SK-N-SH (cell line): ENCODE data around the gene IPO4.

Source experiments
- CTCF ChIP-seq: fragments of 200-600 bp; sonication (generic); IDR thresholded peaks from 2 replicates; pipeline ENCODE4 v1.6.1; 2017; ENCODE audit warnings: antibody characterized with exemption, mild to moderate bottlenecking, moderate library complexity
- ELF1 ChIP-seq: IDR thresholded peaks from 2 replicates; pipeline ENCODE4 v1.4.0; 2012
- EP300 ChIP-seq, 2 experiments: IDR thresholded peaks; 2 replicates each; pipeline versions ENCODE4 v1.4.0 to v1.6.1; 2012; ENCODE audit warnings: borderline replicate concordance in 1 of 2, low read depth in 1 of 2, low read length in 1 of 2
- EZH2phosphoT487 ChIP-seq: fragments of 200-600 bp; sonication (generic); IDR thresholded peaks from 2 replicates; pipeline ENCODE4 v1.6.1; 2017; ENCODE audit warnings: low read depth, mixed run types, mild to moderate bottlenecking, antibody characterized with exemption, moderate library complexity, borderline replicate concordance
- FOXM1 ChIP-seq: IDR thresholded peaks from 2 replicates; pipeline ENCODE4 v1.4.0; 2012; ENCODE audit warnings: low read depth, mild to moderate bottlenecking
- JUND ChIP-seq: IDR thresholded peaks from 2 replicates; pipeline ENCODE4 v1.4.0; 2012
- MXI1 ChIP-seq: IDR thresholded peaks from 2 replicates; pipeline ENCODE4 v1.6.1; 2012; ENCODE audit warnings: mild to moderate bottlenecking, low read depth, low read length, improper control_type of control experiment
- RCOR1 ChIP-seq: fragments of 150-350 bp; IDR thresholded peaks from 2 replicates; pipeline ENCODE4 v1.6.1; 2017; ENCODE audit warnings: antibody characterized with exemption, low read length
- REST ChIP-seq: IDR thresholded peaks from 2 replicates; pipeline ENCODE4 v1.6.1; 2012; ENCODE audit warnings: mild to moderate bottlenecking, low read depth, low read length, moderate library complexity
- TAF1 ChIP-seq: IDR thresholded peaks from 2 replicates; pipeline ENCODE4 v1.6.1; 2012; ENCODE audit warnings: low read depth, mild to moderate bottlenecking, low read length, moderate library complexity, borderline replicate concordance
- YY1 ChIP-seq: IDR thresholded peaks from 2 replicates; pipeline ENCODE4 v1.4.0; 2012; ENCODE audit warnings: low read depth, mild to moderate bottlenecking
- TF ChIP-seq, protein P1 (sequence below): fragments of 150-350 bp; IDR thresholded peaks from 2 replicates; pipeline ENCODE4 v1.6.1; 2017; ENCODE audit warnings: antibody characterized with exemption, low read length, low read depth, borderline replicate concordance
- TF ChIP-seq, protein P2 (sequence below): IDR thresholded peaks from 2 replicates; pipeline ENCODE4 v1.4.0; 2012; ENCODE audit warnings: low read depth, borderline replicate concordance

DNA sequence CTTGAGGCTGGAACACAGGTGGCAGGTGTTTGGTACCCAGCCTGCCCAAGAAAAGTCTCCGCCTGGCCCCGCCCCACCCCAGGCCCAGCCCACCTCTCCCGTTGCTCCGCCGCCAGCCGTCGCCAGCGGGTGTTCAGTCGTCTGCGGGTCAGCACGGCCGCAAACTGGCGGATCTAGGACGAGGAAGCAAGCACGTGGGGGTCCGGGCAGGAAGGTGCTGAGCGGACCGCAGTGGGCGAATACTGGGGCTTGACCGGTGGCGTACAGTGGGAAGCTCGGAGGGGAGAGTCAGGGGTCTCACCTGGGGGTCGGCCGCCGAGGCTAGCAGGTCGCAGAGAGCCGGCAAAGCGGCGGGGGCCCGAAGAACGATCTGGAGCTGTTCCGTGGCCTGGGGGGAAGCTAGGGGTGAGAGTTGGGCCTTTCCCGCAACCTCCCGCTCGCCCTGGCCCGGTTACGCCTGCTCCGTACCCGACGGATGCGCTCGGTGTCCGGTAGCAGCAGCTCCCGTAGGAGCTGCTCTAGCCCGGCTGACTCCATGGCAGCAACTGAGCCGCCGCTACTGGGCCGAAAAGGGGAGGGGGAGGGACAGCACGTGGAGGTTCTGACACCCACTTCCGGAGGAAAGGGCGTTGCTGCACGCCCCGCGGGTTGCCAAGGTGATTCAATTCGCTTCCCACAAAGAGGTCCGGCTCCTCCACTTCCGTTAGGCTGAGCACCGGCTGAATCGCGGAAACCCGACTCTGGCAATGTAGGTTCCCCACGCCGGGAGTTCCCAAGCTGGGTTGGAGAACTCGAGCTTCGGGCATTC, at the start of gene IPO4:
- TF ChIP-seq JUND (peak; percentile 21; the same call in 1 of the 2 replicates), MXI1 (peak; percentile 100), YY1 (peak; percentile 66; the same call in 1 of the 2 replicates), RCOR1 (peak; percentile 44; the same call in 1 of the 2 replicates), EZH2phosphoT487 (no peak), CTCF (no peak), ELF1 (peak; percentile 82), EP300 (IDR thresholded peaks at IDR 0.05; ENCODE audit: borderline replicate concordance in 1 of 2, low read depth in 1 of 2, low read length in 1 of 2) (peak; percentile 4 to 31; a peak in 1 of 4 replicates), REST (peak; percentile 43; the same call in 1 of the 2 replicates), TAF1 (peak; percentile 87), FOXM1 (no peak)
- TF ChIP-seq, protein P1, sequence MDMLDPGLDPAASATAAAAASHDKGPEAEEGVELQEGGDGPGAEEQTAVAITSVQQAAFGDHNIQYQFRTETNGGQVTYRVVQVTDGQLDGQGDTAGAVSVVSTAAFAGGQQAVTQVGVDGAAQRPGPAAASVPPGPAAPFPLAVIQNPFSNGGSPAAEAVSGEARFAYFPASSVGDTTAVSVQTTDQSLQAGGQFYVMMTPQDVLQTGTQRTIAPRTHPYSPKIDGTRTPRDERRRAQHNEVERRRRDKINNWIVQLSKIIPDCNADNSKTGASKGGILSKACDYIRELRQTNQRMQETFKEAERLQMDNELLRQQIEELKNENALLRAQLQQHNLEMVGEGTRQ = peak; percentile 52; the same call in 1 of the 2 replicates
- TF ChIP-seq, protein P2, sequence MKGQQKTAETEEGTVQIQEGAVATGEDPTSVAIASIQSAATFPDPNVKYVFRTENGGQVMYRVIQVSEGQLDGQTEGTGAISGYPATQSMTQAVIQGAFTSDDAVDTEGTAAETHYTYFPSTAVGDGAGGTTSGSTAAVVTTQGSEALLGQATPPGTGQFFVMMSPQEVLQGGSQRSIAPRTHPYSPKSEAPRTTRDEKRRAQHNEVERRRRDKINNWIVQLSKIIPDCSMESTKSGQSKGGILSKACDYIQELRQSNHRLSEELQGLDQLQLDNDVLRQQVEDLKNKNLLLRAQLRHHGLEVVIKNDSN = peak; percentile 84
